WI38 (cell line): ENCODE results near the gene SCN1A.

Experiments used
- H3K4me3 ChIP-seq: 2 replicates; pipeline ENCODE4 v1.5.1; 2011; ENCODE audit warnings: low read depth, mild to moderate bottlenecking, control low read depth, low read length
- CTCF ChIP-seq: IDR thresholded peaks from 2 replicates; pipeline ENCODE4 v1.5.1; 2012; ENCODE audit warnings: low read depth, mild to moderate bottlenecking, control low read depth, low read length

The SCN1A gene

DNA sequence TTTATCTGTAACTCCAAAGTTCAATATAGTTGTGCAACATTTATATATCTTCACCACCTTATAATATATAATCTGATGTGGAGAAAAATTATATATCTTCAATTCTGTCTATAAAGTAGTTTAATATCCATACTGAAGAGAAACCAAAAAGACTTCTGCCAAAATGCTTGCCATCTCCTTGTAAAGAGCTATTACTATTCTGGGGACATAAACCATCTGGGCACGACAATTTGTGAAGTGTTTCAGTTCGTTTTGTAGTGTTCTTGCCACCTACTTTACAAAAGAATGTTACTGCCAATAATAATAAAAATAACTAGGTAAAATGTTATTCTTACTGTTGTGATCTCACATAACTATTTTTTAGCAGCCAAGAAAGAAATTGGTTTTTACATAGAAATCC lies 45.1 kb downstream of the SCN1A start:
- no peak overlapping the region for H3K4me3 ChIP-seq
- TF ChIP-seq CTCF, result no peak

- TF ChIP-seq CTCF, result no peak
Observed at GRCh38 chr2:166081852-166082251, 46.0 kb downstream of the SCN1A start.

DNA sequence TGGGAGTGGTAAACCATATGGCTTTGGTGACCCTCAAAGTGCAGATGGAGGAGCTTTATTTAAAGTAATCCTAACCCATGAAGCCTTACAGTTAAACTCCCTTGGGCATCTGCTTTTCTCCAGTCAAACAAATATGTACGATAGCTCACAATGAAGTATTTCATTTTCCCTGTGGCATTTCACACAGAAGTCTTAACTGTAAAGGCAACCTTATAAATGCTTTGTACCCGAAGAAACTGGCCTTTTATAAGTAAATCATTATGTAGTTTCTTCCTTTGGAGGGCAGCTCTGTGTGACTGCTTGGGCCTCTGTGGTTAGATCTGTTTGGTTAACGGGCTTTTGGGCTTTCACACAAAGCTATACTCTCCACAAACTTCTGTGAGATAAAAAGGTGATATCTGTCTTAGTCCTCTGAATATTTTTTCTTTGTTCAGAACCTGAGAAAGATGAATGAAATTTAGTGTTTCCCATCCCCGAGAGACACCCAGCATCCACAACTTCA lies 46.6 kb downstream of the SCN1A start:
- TF ChIP-seq CTCF, result no peak
- H3K4me3 ChIP-seq, result no peak overlapping the region

More at GRCh38 chr2:166081852-166082251, 46.0 kb downstream of the SCN1A start:
- no peak overlapping the region for H3K4me3 ChIP-seq

DNA sequence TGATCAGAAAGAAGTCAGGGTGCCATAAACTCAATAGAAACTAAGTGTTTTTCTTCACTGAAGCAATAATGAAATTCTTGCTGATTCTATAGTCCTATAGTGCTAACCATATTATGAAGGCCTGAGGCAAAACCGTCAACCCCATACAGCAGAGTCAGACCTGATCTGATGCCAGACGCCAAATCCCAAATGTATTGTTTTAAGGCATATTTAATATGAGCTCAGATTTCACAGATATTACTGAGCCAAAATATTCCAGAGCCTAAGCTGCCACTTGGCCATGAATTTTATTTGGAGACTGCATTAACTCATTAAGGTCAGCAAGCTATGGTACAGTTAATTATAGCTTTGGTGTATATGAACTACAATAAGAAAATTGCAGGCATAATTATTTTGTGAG lies 53.4 kb downstream of the SCN1A start:
- TF ChIP-seq CTCF, result no peak
- H3K4me3 ChIP-seq, result no peak overlapping the region

DNA sequence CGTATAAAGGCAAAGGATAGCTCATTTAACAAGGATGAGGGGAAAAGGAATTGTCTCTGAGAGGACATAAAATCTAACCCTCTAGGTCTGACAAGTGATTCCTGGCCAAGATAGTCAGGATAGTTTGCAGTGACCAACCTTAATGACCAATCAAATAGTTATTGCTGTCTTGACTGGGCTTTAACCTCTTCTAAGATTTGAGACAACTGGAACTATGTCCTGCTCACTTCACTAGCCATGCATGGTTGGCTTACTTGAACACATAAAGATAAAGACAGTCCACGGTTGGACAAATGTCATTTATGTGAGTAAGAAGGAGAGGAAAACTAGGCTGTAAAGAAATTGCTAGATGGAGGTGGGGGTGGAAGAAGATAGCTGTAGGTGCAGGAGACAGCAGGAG lies 53.8 kb downstream of the SCN1A start:
- H3K4me3 ChIP-seq, result no peak overlapping the region
- no peak for TF ChIP-seq CTCF

- TF ChIP-seq CTCF, result no peak
- H3K4me3 ChIP-seq, result no peak overlapping the region
Observed at GRCh38 chr2:166070231-166070630, 57.6 kb downstream of the SCN1A start.

- no peak for TF ChIP-seq CTCF
- no peak overlapping the region for H3K4me3 ChIP-seq
Observed at GRCh38 chr2:166068981-166069380, 58.8 kb downstream of the SCN1A start.
